Loucy (cell line): ENCODE results near the gene C1orf167.
"Not testable (repeated sequence)": the region's sequence is repeated elsewhere in the genome, so short reads cannot be mapped to it uniquely, and the experiment has no call there.

Experiments
- H2AFZ ChIP-seq: fragments of 200-600 bp; sonication (generic); 2 replicates; pipeline ENCODE4 v1.6.0; 2016; ENCODE audit warnings: antibody characterized with exemption, mild to moderate bottlenecking, low read length, moderate library complexity
- H3F3A ChIP-seq: fragments of 200-600 bp; 2 replicates; pipeline ENCODE4 v1.6.0; 2016; ENCODE audit warnings: antibody characterized with exemption, low read depth, mild to moderate bottlenecking
- H3K27me3 ChIP-seq: fragments of 200-600 bp; sonication (generic); 2 replicates; pipeline ENCODE4 v1.6.1; 2014; ENCODE audit warnings: low read length, mild to moderate bottlenecking; ENCODE audit not compliant: insufficient read depth, poor library complexity, severe bottlenecking
- H3K36me3 ChIP-seq: fragments of 200-600 bp; sonication (generic); 2 replicates; pipeline ENCODE4 v1.6.1; 2016; ENCODE audit warnings: low read length; ENCODE audit not compliant: insufficient read depth
- H3K4me1 ChIP-seq: fragments of 200-600 bp; sonication (generic); 2 replicates; pipeline ENCODE4 v1.5.1; 2014; ENCODE audit warnings: low read length, mild to moderate bottlenecking; ENCODE audit not compliant: insufficient read depth, poor library complexity, severe bottlenecking
- H3K4me2 ChIP-seq: fragments of 200-600 bp; sonication (generic); 2 replicates; pipeline ENCODE4 v1.6.0; 2014; ENCODE audit warnings: antibody characterized with exemption, low read length, low read depth, mild to moderate bottlenecking; ENCODE audit not compliant: poor library complexity, severe bottlenecking
- H3K4me3 ChIP-seq: fragments of 200-600 bp; sonication (generic); 2 replicates; pipeline ENCODE4 v1.5.1; 2014; ENCODE audit warnings: low read length, mild to moderate bottlenecking, mixed read lengths; ENCODE audit not compliant: poor library complexity, severe bottlenecking
- H3K79me2 ChIP-seq: fragments of 200-600 bp; sonication (generic); 2 replicates; pipeline ENCODE4 v1.6.1; 2014; ENCODE audit warnings: low read length; ENCODE audit not compliant: insufficient read depth
- H3K9ac ChIP-seq: fragments of 200-600 bp; sonication (generic); 2 replicates; pipeline ENCODE4 v1.6.0; 2014; ENCODE audit warnings: mild to moderate bottlenecking, low read depth, low read length, moderate library complexity; ENCODE audit not compliant: poor library complexity, severe bottlenecking
- H3K9me2 ChIP-seq: fragments of 200-600 bp; sonication (generic); replicated peaks from 2 replicates; pipeline ENCODE4 v1.6.1; 2016; ENCODE audit warnings: low read depth, low read length, mixed read lengths
- H3K9me3 ChIP-seq: fragments of 200-600 bp; sonication (generic); 2 replicates; pipeline ENCODE4 v1.6.1; 2014; ENCODE audit warnings: mild to moderate bottlenecking, antibody characterized with exemption, low read length, low read depth; ENCODE audit not compliant: insufficient read depth
- H4K20me1 ChIP-seq: fragments of 200-600 bp; sonication (generic); 2 replicates; pipeline ENCODE4 v1.6.0; 2014; ENCODE audit warnings: antibody characterized with exemption, low read length, mild to moderate bottlenecking; ENCODE audit not compliant: insufficient read depth, poor library complexity, severe bottlenecking
- EZH2phosphoT487 ChIP-seq: fragments of 200-600 bp; IDR thresholded peaks from 2 replicates; pipeline ENCODE4 v1.6.1; 2018; ENCODE audit warnings: antibody characterized with exemption, mild to moderate bottlenecking, moderate library complexity, borderline replicate concordance
- TF ChIP-seq, protein P1 (sequence below): fragments of 200-600 bp; sonication (generic); conservative IDR thresholded peaks from 2 replicates; pipeline ENCODE4 v1.5.1; 2014; ENCODE audit warnings: mild to moderate bottlenecking, antibody characterized with exemption, low read length

C1orf167 gene

GRCh38 chr1:11802616-11802972 lies 40.6 kb downstream of the C1orf167 start:
- peak overlapping the region; percentile 87 for H3K9ac ChIP-seq
- H3F3A ChIP-seq: no peaks in the 10 kb centered on the region
- peaks cover 45% of the 10 kb centered on the region for H3K4me1 ChIP-seq
- H3K36me3 ChIP-seq: no peaks in the 10 kb centered on the region
- no peak overlapping the region for H2AFZ ChIP-seq
- H3K4me3 ChIP-seq: peak overlapping the region; percentile 89
- H3K4me2 ChIP-seq: peak overlapping the region; percentile 95
- no peaks in the 10 kb centered on the region for H3K9me2 ChIP-seq
- no peaks in the 10 kb centered on the region for H3K9me3 ChIP-seq
- no peaks in the 10 kb centered on the region for H3K27me3 ChIP-seq
- TF ChIP-seq EZH2phosphoT487: no peak
- TF ChIP-seq, protein P1, sequence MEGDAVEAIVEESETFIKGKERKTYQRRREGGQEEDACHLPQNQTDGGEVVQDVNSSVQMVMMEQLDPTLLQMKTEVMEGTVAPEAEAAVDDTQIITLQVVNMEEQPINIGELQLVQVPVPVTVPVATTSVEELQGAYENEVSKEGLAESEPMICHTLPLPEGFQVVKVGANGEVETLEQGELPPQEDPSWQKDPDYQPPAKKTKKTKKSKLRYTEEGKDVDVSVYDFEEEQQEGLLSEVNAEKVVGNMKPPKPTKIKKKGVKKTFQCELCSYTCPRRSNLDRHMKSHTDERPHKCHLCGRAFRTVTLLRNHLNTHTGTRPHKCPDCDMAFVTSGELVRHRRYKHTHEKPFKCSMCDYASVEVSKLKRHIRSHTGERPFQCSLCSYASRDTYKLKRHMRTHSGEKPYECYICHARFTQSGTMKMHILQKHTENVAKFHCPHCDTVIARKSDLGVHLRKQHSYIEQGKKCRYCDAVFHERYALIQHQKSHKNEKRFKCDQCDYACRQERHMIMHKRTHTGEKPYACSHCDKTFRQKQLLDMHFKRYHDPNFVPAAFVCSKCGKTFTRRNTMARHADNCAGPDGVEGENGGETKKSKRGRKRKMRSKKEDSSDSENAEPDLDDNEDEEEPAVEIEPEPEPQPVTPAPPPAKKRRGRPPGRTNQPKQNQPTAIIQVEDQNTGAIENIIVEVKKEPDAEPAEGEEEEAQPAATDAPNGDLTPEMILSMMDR: no peak
- H3K79me2 ChIP-seq: peaks cover 31% of the 10 kb centered on the region
- H4K20me1 ChIP-seq: peaks cover 13% of the 10 kb centered on the region

DNA sequence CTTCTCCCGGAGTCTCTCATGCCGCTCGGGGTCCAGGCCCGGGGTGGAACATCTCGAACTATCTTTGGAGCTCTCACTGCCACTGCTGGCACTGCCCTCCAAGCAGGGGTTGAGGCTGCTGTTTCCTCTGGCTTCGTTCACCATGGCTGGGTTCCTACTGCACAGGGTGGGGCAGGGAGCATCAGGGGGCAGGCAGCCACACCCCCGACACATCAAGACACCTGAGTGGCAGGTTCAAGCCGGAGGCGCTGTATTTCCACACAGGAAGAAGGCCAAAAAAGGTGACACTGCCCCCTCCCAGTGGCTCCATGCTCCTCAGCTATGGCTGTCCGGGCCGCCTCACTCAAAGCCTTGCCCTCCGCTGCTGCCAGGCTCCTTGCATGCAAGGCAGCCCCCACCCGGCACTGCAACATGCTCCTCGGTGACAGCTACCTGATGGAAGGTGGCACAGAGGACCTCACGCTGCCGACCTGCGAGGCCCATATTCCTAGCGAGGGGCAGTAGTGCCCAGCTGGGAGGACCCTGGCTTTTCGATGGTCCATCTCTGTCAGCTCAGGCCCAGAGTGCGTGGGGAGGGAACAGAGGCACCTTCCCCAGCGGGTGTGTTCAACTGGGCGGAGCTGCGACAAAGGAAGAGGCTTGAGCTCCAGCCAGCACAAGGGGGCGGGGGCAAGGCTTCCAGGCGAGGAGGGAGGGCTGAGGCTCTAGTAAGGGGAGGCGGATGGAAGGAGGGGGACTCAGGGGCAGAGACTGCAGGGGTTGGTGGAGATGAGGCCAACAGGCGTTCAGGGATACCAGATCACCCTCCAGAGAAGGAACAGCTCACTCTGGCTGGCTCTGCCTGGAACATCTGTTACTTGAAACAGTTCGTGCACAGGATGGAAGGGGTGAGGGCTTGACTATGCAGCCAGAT lies 41.2 kb downstream of the C1orf167 start:
- Histone ChIP-seq H3F3A (no peaks in the 10 kb centered on the region), H3K9ac (peak overlapping the region; percentile 87), H3K4me3 (peak overlapping the region; percentile 89), H2AFZ (peak overlapping the region; percentile 29; the same call in 1 of the 2 replicates), H3K27me3 (no peaks in the 10 kb centered on the region), H3K36me3 (no peaks in the 10 kb centered on the region), H3K4me1 (peaks cover 52% of the 10 kb centered on the region), H3K9me3 (no peaks in the 10 kb centered on the region), H3K9me2 (no peaks in the 10 kb centered on the region), H3K4me2 (peak overlapping the region; percentile 95), H3K79me2 (peaks cover 38% of the 10 kb centered on the region), H4K20me1 (peaks cover 19% of the 10 kb centered on the region)
- TF ChIP-seq EZH2phosphoT487: no peak
- TF ChIP-seq, protein P1: no peak

DNA sequence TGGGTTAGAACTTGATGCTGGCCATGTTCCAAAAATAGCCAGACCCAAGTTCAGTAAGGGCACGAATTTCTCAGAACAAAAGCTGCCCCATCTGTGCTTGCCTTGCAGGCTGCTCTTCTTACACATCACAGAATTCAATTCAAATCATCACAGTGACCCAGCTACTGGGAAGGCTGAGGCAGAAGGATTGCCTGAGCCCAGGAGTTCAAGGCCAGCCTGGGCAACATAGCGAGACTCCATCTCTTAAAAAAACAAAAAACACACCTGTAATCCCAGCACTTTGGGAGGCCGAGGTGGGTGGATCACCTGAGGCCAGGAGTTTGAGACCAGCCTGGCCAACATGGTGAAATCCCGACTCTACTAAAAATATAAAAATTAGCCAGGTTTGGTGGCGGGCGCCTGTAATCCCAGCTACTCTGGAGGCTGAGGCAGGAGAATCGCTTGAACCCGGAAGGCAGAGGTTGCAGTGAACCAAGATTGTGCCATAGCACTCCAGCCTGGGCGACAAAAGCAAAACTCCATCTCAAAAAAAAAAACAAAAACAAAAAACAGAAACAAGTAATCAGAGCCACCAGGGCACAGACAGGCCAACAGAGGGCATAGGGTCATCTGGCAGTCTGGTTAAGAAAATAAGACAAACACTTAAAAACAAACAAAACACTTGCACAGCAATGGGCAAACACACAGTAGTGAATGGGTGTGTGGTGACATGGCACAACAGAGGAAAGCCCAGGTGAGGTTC lies 42.1 kb downstream of the C1orf167 start:
- Histone ChIP-seq H3K9ac (peak overlapping the region; percentile 87), H3K79me2 (peaks cover 46% of the 10 kb centered on the region), H3K4me1 (peaks cover 60% of the 10 kb centered on the region), H3K4me2 (peak overlapping the region; percentile 95), H4K20me1 (peaks cover 25% of the 10 kb centered on the region), H3K4me3 (peak overlapping the region; percentile 89)
- not testable (repeated sequence) for H3K9me2 ChIP-seq, H2AFZ ChIP-seq, H3K27me3 ChIP-seq, H3F3A ChIP-seq, H3K9me3 ChIP-seq, H3K36me3 ChIP-seq
